ENCODE results near the gene TOMM20.

DNA sequence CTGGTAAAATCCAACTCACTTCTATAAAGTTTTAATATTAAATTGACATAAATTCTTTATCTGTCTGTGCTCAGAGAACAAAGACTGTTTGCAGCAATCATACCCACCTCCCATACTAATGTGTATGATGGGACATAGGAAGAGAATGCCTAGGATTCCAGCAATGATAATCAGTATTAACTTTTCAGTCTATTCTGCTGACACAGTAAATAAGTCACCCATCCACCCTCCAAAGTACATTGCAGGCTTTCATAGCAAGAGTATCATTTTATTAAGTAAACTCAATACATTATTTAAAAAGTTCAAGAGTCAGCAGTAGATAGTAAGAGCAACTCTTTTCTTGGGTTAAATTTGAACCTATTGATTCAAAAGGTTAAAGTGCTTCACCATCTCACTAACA is 23.6 kb upstream of the TOMM20 start:
- no peak for TF ChIP-seq POLR2A (IDR thresholded peaks at IDR 0.05; ENCODE audit: low read length)
- no peak for TF ChIP-seq GATA1 (IDR thresholded peaks at IDR 0.05; ENCODE audit: low read depth, low read length)
